Suppressor macrophage (primary cell): ENCODE data around the gene DISC1.
"Not testable (repeated sequence)": the region's sequence is repeated elsewhere in the genome, so short reads cannot be mapped to it uniquely, and the experiment has no call there.

ENCODE experiments used
- DNase-seq, 4 experiments: peaks; one replicate each; pipeline ENCODE4 v3.0.0-alpha.2; 2020 to 2022

Gene DISC1

DNA sequence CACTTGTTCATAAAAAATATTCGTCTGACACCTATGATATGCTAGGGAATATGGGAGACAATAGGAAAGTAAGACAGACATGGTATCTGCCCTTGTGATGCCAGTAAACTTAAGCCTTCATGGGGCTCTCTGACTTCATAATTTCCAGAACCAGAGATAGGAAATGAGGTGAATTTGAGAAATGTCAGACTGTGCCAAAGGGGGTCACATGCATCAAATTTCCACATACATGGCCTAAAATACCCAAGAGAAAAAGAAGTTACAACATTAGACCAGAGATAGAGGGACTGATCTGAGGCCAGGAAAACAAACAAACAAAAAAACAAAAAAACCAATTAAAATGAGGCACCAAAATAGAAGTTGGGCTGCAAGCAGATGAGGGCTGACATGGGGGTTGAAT lies 75.7 kb downstream of the DISC1 start:
- peak in 3 of 4 experiments; percentile 25 to 58 (median 56) for DNase-seq

DNA sequence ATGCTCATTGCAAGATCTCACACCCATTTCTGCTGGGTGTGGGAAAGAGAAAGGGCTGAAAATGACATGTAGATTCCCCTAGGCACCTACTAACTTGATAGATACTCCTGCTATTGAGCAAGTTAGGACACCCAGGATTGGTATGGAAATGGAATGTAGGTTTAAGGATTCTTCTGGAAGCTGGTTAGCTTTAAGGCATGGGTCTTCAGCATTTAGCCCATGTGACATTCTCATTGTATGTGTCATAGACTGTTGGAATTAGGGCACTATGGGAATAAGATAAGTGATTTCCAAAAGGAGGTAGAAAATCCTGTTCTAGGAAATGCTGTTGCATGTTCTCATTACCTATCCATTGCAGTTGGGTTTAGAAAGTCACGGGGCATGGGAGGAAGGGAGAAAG lies 76.2 kb downstream of the DISC1 start:
- DNase-seq: no peak

- DNase-seq: peak; percentile 17 to 66 (median 48)
Measured at GRCh38 chr1:231705806-231706760, 79.5 kb downstream of the DISC1 start.

DNA sequence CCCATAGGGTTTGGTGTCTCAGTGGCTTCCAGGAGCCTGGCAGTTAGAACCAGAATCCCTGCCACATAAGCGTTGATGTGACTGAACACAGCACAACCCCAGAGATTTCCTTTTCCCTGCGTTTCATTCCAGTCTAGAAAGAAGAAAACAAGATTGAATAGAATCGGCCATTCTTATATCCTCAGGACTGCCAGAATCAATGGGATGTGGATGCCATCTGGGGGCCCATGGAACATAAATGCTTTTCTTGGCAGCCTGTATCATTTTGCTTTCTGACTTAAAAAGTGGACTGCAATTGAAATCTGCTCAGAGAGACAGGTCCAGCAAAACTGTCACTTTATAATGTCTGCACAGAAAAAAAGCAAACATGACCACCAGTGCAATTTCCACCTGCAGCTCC lies 80.3 kb downstream of the DISC1 start:
- DNase-seq: no peak

DNA sequence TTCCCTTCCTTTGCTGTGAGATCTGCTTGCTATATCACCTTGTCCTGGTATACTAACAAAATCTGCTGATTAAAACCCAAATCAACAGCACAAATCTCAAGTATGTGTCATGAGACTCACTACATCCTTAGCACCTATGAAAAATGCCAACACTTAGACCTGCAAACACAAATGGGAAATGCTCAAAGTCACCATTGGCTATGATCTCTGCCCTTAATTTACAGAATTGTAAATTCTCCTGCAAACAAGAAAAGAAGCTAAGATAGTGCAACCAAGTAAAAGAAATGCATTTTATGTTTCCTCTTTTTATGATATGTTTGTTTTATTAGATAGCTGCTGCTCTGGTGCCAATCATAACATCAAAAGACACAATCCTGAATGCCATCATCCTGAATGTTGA lies 80.8 kb downstream of the DISC1 start:
- DNase-seq: no peak

GRCh38 chr1:231708394-231708793 lies 81.8 kb downstream of the DISC1 start:
- DNase-seq: no peak

DNA sequence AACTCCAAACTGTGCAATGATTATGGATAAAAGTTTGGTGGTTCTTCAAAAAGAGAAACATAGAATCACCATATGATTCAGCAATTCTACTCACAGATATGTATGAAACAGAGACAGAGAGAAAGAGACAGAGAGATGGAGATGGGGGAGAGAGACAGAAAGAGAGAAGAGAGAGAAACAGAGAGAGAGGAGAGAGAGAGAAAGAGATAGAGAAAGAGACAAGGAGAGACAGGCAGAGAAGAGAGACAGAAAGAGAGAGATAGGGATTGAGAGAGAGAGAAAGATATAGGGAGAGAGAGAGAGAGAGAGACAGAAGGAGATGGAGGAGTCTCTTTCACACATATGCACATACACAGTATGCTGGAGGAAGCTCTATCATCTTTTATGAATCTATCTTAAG lies 87.8 kb downstream of the DISC1 start:
- DNase-seq: no peak

GRCh38 chr1:231715816-231716722 lies 89.5 kb downstream of the DISC1 start:
- no peak for DNase-seq

GRCh38 chr1:231716879-231717278 lies 90.3 kb downstream of the DISC1 start:
- DNase-seq: no peak

DNA sequence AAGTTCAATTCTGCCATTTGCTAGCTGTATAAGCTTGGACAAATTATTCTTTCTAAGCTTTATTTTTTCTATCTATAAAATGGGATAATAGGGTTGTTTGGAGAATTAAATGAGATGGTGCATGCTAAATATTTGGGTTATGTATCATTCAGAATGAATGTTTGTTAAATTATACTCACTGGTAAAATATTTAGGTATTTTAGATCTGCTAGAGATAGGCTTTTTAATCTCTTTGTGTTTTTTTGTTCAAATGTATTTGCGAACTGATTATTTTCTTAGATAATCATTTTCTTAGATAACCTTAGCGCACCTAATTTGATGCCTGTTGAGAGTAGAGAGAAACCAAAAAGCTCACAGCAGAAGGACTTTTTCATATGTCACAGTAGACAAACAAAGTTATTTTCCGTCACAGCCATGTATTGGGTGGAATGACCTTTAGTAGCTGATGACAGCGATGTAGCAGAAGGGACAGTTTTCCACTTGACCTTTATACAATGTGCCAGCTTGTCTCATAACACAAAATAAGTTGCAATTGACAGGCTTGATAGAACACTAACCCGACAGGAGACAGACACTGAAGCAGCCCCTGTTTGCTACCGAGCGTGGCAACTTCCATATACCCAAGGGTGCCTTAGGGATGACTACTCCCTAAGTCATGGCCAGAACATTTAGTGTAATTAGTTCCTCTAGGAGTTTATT lies 93.0 kb downstream of the DISC1 start:
- DNase-seq: no peak

DNA sequence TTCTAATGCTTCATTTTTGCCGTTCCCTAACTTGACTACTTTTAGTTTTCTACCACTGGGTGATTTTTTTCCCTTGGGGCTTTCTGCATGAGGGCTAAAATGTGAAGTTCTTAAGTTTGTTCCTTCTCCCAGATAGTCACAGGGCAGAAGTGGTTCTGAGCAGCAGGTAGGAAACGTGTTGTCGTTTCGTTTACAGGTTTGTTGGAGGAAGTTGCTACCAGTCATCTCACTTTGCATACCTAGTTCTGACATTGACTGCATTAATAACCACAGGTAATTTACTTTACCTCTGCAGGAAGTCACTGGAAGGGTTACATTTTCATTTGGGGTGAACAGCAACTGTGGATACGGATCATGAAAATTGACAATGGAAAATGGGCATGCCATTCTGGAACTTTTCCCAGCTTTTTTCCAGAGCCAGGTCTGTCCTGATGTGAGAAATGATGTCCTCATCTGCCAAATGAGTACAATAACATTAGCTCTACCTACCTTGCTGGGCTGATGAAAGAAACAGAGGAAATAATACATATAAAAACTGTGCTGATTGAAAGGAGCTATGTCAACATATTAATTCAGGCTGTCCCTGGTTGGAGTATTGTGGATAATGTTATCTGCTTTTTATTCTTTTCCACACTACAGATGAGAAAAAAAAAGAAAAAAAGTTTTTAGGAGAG lies 94.2 kb downstream of the DISC1 start:
- DNase-seq: no peak

DNA sequence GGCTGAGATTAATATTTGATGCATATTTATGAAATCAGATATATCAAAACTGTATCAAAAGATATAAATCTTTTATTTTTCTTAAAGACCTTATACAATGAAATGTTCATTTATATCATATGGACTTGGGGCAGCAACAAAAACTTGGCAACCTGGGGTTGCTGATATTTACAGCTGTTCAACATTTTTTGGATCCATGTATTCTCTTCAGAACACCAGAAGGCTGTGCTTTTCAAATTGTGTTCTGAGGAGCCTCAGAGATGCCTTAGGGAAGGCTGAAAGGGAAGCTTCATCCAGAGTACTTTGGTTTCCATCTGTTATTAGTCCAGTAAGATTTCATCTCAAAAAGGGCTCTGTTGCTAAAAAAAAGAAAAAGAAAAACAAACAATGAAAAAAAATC lies 94.8 kb downstream of the DISC1 start:
- DNase-seq: no peak

DNA sequence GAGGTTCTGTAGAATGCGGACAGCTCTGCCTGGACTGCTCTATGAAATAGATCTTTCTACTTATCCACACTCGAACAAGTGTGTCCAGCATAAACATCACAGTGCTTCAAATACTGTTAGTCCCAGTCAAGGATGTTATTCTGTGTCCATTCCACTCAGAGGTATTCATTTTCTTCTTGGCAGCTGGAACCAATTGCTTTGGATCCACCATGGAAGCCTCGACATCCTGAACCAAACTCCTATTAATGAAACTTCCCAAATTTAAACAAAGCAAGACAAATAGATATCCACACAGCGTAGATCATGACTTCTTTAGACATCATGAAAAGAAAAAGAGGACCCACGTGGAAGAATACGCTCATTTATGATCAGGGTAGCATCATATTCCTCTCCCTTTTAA lies 95.8 kb downstream of the DISC1 start:
- no peak for DNase-seq

DNA sequence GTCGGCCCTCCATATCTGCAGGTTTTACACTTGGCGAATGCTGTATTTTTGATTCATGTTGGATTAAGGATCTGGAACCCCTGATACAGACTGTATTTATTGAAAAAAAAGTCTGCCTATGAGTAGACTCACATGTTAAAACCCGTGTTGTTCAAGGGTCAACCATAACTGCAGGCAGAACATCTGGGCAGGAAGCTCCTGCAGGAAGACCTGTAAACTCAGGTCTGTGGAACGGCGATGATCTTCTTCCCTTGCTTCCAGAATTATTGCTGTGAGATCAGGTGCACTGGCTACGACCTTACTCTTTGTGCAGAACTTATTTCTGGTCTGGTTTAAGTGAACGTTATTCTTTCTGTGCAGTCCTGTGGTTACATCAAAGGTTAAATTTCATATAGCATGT lies 96.6 kb downstream of the DISC1 start:
- no peak for DNase-seq

- DNase-seq: no peak
Measured at GRCh38 chr1:231724041-231724440, 97.5 kb downstream of the DISC1 start.

- DNase-seq: peak; percentile 55 to 66 (median 64)
Measured at GRCh38 chr1:231724876-231725647, 98.5 kb downstream of the DISC1 start.

DNA sequence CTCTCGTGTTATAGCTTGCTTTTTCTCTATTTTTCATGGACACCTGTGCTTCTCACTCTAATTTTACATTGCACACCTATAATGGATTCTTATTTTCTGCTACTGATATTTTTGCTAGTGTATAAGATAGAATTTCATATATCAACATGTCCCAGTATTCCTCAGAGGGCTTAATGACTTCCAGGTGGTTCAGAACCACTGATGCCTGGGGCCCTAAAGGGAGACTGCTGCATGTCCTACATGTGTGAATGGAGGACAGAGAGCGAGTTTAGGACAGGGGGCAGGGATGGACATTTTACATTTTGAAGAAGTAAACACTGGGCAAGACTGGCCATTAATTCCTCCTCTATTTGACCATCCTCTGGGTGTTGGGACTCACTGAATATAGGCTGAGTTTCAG lies 100.6 kb downstream of the DISC1 start:
- DNase-seq: no peak

DNA sequence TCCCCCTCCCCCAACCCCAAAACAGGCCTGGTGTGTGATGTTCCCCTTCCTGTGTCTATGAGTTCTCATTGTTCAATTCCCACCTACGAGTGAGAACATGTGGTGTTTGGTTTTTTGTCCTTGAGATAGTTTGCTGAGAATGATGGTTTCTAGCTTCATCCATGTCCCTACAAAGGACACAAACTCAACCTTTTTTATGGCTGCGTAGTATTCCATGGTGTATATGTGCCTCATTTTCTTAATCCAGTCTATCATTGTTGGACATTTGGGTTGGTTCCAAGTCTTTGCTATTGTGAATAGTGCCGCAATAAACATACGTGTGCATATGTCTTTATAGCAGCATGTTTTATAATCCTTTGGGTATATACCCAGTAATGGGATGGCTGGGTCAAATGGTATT lies 102.4 kb downstream of the DISC1 start:
- DNase-seq: not testable (repeated sequence)

- no peak for DNase-seq
Measured at GRCh38 chr1:231729544-231729943, 103.0 kb downstream of the DISC1 start.

DNA sequence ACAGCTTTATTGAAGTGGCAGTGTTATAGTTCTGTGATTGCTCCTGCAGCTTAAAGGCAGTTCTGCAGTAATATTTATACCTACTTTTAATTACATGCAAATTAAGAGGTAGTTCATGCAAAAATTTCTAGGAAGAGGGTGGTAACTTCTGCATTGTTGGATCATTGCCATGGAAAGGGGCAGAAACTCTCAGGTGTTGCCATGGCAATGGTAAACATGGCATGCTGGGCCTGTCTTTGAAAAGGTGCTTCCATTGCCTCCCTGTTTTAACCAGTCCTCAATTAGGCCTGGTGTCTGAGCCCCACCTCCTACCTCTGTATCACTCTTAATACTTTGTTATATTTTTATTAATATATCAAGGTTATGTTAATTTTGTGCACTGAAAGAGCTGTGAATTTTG lies 104.7 kb downstream of the DISC1 start:
- DNase-seq: no peak

GRCh38 chr1:231733063-231733462 lies 106.5 kb downstream of the DISC1 start:
- DNase-seq: no peak
